Activated naive CD4-positive, alpha-beta T cell treated with anti-CD3 and anti-CD28 coated beads, Interleukin-2, amount 10 ng/mL, durations not matched to agents 7 days and 5 days (primary cell): ENCODE results near the gene HIPK2.
"Not testable (repeated sequence)": the region's sequence is repeated elsewhere in the genome, so short reads cannot be mapped to it uniquely, and the experiment has no call there.

Experiments
- CTCF ChIA-PET: fragments of 350-600 bp; sonication (Branson Sonifier 250); formaldehyde crosslinking; loops from one replicate; lab custom pipeline; 2021; ENCODE audit warnings: antibody characterized with exemption; lab: Charles Lee
- DNase-seq: peaks from one replicate; pipeline ENCODE4 v3.0.0-alpha.2; 2020
- H3K27ac Mint-ChIP-seq: one replicate; pipeline ENCODE4 v1.8.0; 2021; ENCODE audit warnings: mild to moderate bottlenecking, moderate library complexity, mixed read lengths
- H3K27me3 Mint-ChIP-seq: one replicate; pipeline ENCODE4 v1.8.0; 2021; ENCODE audit warnings: mild to moderate bottlenecking, mixed read lengths
- H3K36me3 Mint-ChIP-seq: one replicate; pipeline ENCODE4 v1.8.0; 2021; ENCODE audit warnings: mixed read lengths
- H3K4me1 Mint-ChIP-seq: one replicate; pipeline ENCODE4 v1.8.0; 2021; ENCODE audit warnings: mixed read lengths
- H3K4me3 Mint-ChIP-seq: one replicate; pipeline ENCODE4 v1.8.0; 2021; ENCODE audit warnings: mild to moderate bottlenecking, moderate library complexity, mixed read lengths
- H3K9me3 Mint-ChIP-seq: one replicate; pipeline ENCODE4 v1.8.0; 2021; ENCODE audit warnings: mixed read lengths

The HIPK2 gene

GRCh38 chr7:139674752-139675126 is 103.1 kb downstream of the HIPK2 start:
- Mint-ChIP-seq H3K27ac (no peak overlapping the region), H3K36me3 (peaks cover 2% of the 10 kb centered on the region), H3K27me3 (no peaks in the 10 kb centered on the region), H3K4me3 (no peak overlapping the region), H3K4me1 (peaks cover 12% of the 10 kb centered on the region), H3K9me3 (no peaks in the 10 kb centered on the region)
- DNase-seq: no peak
- CTCF ChIA-PET: no interaction called here

- Mint-ChIP-seq H3K4me3 (no peak overlapping the region), H3K27ac (no peak overlapping the region), H3K9me3 (no peaks in the 10 kb centered on the region), H3K27me3 (no peaks in the 10 kb centered on the region), H3K4me1 (peaks cover 13% of the 10 kb centered on the region), H3K36me3 (peaks cover 2% of the 10 kb centered on the region)
- no peak for DNase-seq
- CTCF ChIA-PET: no interaction called here
Observed at GRCh38 chr7:139674341-139674740, 103.5 kb downstream of the HIPK2 start.

GRCh38 chr7:139673762-139674161 is 104.0 kb downstream of the HIPK2 start:
- peaks cover 18% of the 10 kb centered on the region for H3K4me1 Mint-ChIP-seq
- no peak for DNase-seq
- no peak overlapping the region for H3K4me3 Mint-ChIP-seq
- no peak overlapping the region for H3K27ac Mint-ChIP-seq
- no peaks in the 10 kb centered on the region for H3K27me3 Mint-ChIP-seq
- peaks cover 2% of the 10 kb centered on the region for H3K36me3 Mint-ChIP-seq
- H3K9me3 Mint-ChIP-seq: no peaks in the 10 kb centered on the region
- CTCF ChIA-PET: no interaction called here

GRCh38 chr7:139673230-139673629 is 104.6 kb downstream of the HIPK2 start:
- Mint-ChIP-seq H3K27me3 (no peaks in the 10 kb centered on the region), H3K4me3 (no peak overlapping the region), H3K9me3 (no peaks in the 10 kb centered on the region), H3K36me3 (peaks cover 3% of the 10 kb centered on the region), H3K4me1 (peaks cover 18% of the 10 kb centered on the region), H3K27ac (no peak overlapping the region)
- CTCF ChIA-PET: interaction anchor here (0.6 kb wide), 1 partner anchor 939 kb away, joined by 3 read pairs; no protein-coding TSS in a partner anchor
- no peak for DNase-seq

- Mint-ChIP-seq H3K9me3 (no peaks in the 10 kb centered on the region), H3K27me3 (no peaks in the 10 kb centered on the region), H3K4me1 (peaks cover 18% of the 10 kb centered on the region), H3K36me3 (peaks cover 3% of the 10 kb centered on the region), H3K4me3 (no peak overlapping the region), H3K27ac (no peak overlapping the region)
- no peak for DNase-seq
- CTCF ChIA-PET: no interaction called here
Observed at GRCh38 chr7:139671967-139672366, 105.8 kb downstream of the HIPK2 start.

- H3K9me3 Mint-ChIP-seq, H3K36me3 Mint-ChIP-seq, H3K27me3 Mint-ChIP-seq, DNase-seq, H3K4me3 Mint-ChIP-seq, H3K27ac Mint-ChIP-seq: not testable (repeated sequence)
- CTCF ChIA-PET: interaction anchor here (0.8 kb wide), 1 partner anchor 23 kb away, joined by 6 read pairs; no protein-coding TSS in a partner anchor
- peaks cover 15% of the 10 kb centered on the region for H3K4me1 Mint-ChIP-seq
Observed at GRCh38 chr7:139670662-139671061, 107.1 kb downstream of the HIPK2 start.

GRCh38 chr7:139669106-139670061 is 108.4 kb downstream of the HIPK2 start:
- no peaks in the 10 kb centered on the region for H3K9me3 Mint-ChIP-seq
- peak overlapping the region; percentile 15 for H3K27ac Mint-ChIP-seq
- H3K4me1 Mint-ChIP-seq: peaks cover 8% of the 10 kb centered on the region
- H3K4me3 Mint-ChIP-seq: no peak overlapping the region
- CTCF ChIA-PET: interaction anchor here (1.4 kb wide), 1 partner anchor 24 kb away, joined by 3 read pairs; no protein-coding TSS in a partner anchor
- H3K36me3 Mint-ChIP-seq: peaks cover 3% of the 10 kb centered on the region
- DNase-seq: no peak
- H3K27me3 Mint-ChIP-seq: no peaks in the 10 kb centered on the region

GRCh38 chr7:139667377-139667776 is 110.4 kb downstream of the HIPK2 start:
- H3K27me3 Mint-ChIP-seq: no peaks in the 10 kb centered on the region
- H3K27ac Mint-ChIP-seq: no peak overlapping the region
- DNase-seq: no peak
- CTCF ChIA-PET: interaction anchor here (0.6 kb wide), 1 partner anchor 338 kb away, joined by 3 read pairs; no protein-coding TSS in a partner anchor
- peaks cover 1% of the 10 kb centered on the region for H3K36me3 Mint-ChIP-seq
- no peaks in the 10 kb centered on the region for H3K9me3 Mint-ChIP-seq
- no peak overlapping the region for H3K4me3 Mint-ChIP-seq
- peaks cover 6% of the 10 kb centered on the region for H3K4me1 Mint-ChIP-seq

- Mint-ChIP-seq H3K27ac (no peak overlapping the region), H3K4me3 (no peak overlapping the region), H3K9me3 (no peaks in the 10 kb centered on the region), H3K4me1 (peaks cover 6% of the 10 kb centered on the region), H3K36me3 (peaks cover 1% of the 10 kb centered on the region), H3K27me3 (no peaks in the 10 kb centered on the region)
- CTCF ChIA-PET: interaction anchor here (0.6 kb wide), 1 partner anchor 339 kb away, joined by 3 read pairs; no protein-coding TSS in a partner anchor
- no peak for DNase-seq
Observed at GRCh38 chr7:139666501-139666900, 111.3 kb downstream of the HIPK2 start.

GRCh38 chr7:139664434-139664833 is 113.4 kb downstream of the HIPK2 start:
- peaks cover 1% of the 10 kb centered on the region for H3K36me3 Mint-ChIP-seq
- no peak for DNase-seq
- H3K4me3 Mint-ChIP-seq: no peak overlapping the region
- no peaks in the 10 kb centered on the region for H3K9me3 Mint-ChIP-seq
- peaks cover 6% of the 10 kb centered on the region for H3K4me1 Mint-ChIP-seq
- H3K27me3 Mint-ChIP-seq: no peaks in the 10 kb centered on the region
- H3K27ac Mint-ChIP-seq: no peak overlapping the region
- CTCF ChIA-PET: interaction anchor here (0.7 to 0.8 kb wide), 2 partner anchors 63 to 229 kb away, joined by 3 read pairs; no protein-coding TSS in a partner anchor

- H3K4me1 Mint-ChIP-seq: peaks cover 3% of the 10 kb centered on the region
- H3K27ac Mint-ChIP-seq: no peak overlapping the region
- peaks cover 1% of the 10 kb centered on the region for H3K36me3 Mint-ChIP-seq
- H3K4me3 Mint-ChIP-seq: no peak overlapping the region
- H3K27me3 Mint-ChIP-seq: no peaks in the 10 kb centered on the region
- H3K9me3 Mint-ChIP-seq: no peaks in the 10 kb centered on the region
- DNase-seq: no peak
- CTCF ChIA-PET: no interaction called here
Observed at GRCh38 chr7:139663608-139664177, 114.1 kb downstream of the HIPK2 start.

GRCh38 chr7:139661903-139662302 is 115.9 kb downstream of the HIPK2 start:
- Mint-ChIP-seq H3K36me3 (no peaks in the 10 kb centered on the region), H3K4me3 (no peak overlapping the region), H3K27me3 (no peaks in the 10 kb centered on the region), H3K27ac (no peak overlapping the region), H3K4me1 (peaks cover 9% of the 10 kb centered on the region), H3K9me3 (no peaks in the 10 kb centered on the region)
- DNase-seq: no peak
- CTCF ChIA-PET: interaction anchor here (0.7 kb wide), 1 partner anchor 341 kb away, joined by 3 read pairs; no protein-coding TSS in a partner anchor

- Mint-ChIP-seq H3K27me3 (no peaks in the 10 kb centered on the region), H3K27ac (no peak overlapping the region), H3K4me3 (no peak overlapping the region), H3K9me3 (no peaks in the 10 kb centered on the region), H3K4me1 (peaks cover 9% of the 10 kb centered on the region), H3K36me3 (no peaks in the 10 kb centered on the region)
- DNase-seq: no peak
- CTCF ChIA-PET: interaction anchor here (0.6 kb wide), 1 partner anchor 44 kb away, joined by 5 read pairs; no protein-coding TSS in a partner anchor
Observed at GRCh38 chr7:139661043-139661440, 116.8 kb downstream of the HIPK2 start.

- no peak overlapping the region for H3K27ac Mint-ChIP-seq
- H3K9me3 Mint-ChIP-seq: no peaks in the 10 kb centered on the region
- peaks cover 9% of the 10 kb centered on the region for H3K4me1 Mint-ChIP-seq
- CTCF ChIA-PET: no interaction called here
- no peak for DNase-seq
- H3K4me3 Mint-ChIP-seq: no peak overlapping the region
- no peaks in the 10 kb centered on the region for H3K36me3 Mint-ChIP-seq
- H3K27me3 Mint-ChIP-seq: no peaks in the 10 kb centered on the region
Observed at GRCh38 chr7:139660317-139661042, 117.3 kb downstream of the HIPK2 start.
